Ishikawa (cell line): ENCODE results near the gene LPIN2.

ENCODE experiments used
- CEBPB ChIP-seq: IDR thresholded peaks from 2 replicates; pipeline ENCODE4 v1.6.1; 2012
- CREB1 ChIP-seq: IDR thresholded peaks from 2 replicates; pipeline ENCODE4 v1.6.1; 2012; ENCODE audit warnings: low read depth
- EGR1 ChIP-seq: IDR thresholded peaks from 2 replicates; pipeline ENCODE4 v1.6.1; 2012
- EP300 ChIP-seq: IDR thresholded peaks from 2 replicates; pipeline ENCODE4 v1.6.1; 2012; ENCODE audit warnings: borderline replicate concordance
- FOXM1 ChIP-seq: IDR thresholded peaks from 2 replicates; pipeline ENCODE4 v1.6.1; 2012; ENCODE audit warnings: low read depth, borderline replicate concordance
- MAX ChIP-seq: IDR thresholded peaks from 2 replicates; pipeline ENCODE4 v1.6.1; 2012
- RAD21 ChIP-seq: IDR thresholded peaks from 2 replicates; pipeline ENCODE4 v1.6.1; 2012; ENCODE audit warnings: low read depth
- REST ChIP-seq: IDR thresholded peaks from 2 replicates; pipeline ENCODE4 v1.6.1; 2012; ENCODE audit warnings: low read depth, mild to moderate bottlenecking
- TAF1 ChIP-seq: IDR thresholded peaks from 2 replicates; pipeline ENCODE4 v1.6.1; 2012; ENCODE audit warnings: low read depth, mild to moderate bottlenecking
- TCF12 ChIP-seq: IDR thresholded peaks from 2 replicates; pipeline ENCODE4 v1.6.1; 2012; ENCODE audit warnings: low read depth
- TEAD4 ChIP-seq: IDR thresholded peaks from 2 replicates; pipeline ENCODE4 v1.6.1; 2012
- USF1 ChIP-seq: IDR thresholded peaks from 2 replicates; pipeline ENCODE4 v1.6.1; 2012
- YY1 ChIP-seq: IDR thresholded peaks from 2 replicates; pipeline ENCODE4 v1.6.1; 2012; ENCODE audit warnings: low read depth
- ZBTB7A ChIP-seq: IDR thresholded peaks from 2 replicates; pipeline ENCODE4 v1.6.1; 2012; ENCODE audit warnings: low read depth

- TF ChIP-seq RAD21 (no peak), EP300 (no peak), ZBTB7A (no peak), TAF1 (no peak), MAX (no peak), TCF12 (no peak), REST (no peak), CEBPB (no peak), FOXM1 (no peak), EGR1 (no peak), USF1 (no peak), CREB1 (no peak), TEAD4 (no peak), YY1 (no peak)
These were observed 35.9 kb upstream of the LPIN2 start for GRCh38 chr18:3048820-3049349.
